ENCODE data around the gene ZNF888. TPM values are rescaled to one million over a fixed set of nuclear protein-coding genes. Genes with fewer than 3 reads are reported as not detected.

The ZNF888 gene
- total RNA-seq, 1 experiment from 2014 or later: 5.2 TPM

DNA sequence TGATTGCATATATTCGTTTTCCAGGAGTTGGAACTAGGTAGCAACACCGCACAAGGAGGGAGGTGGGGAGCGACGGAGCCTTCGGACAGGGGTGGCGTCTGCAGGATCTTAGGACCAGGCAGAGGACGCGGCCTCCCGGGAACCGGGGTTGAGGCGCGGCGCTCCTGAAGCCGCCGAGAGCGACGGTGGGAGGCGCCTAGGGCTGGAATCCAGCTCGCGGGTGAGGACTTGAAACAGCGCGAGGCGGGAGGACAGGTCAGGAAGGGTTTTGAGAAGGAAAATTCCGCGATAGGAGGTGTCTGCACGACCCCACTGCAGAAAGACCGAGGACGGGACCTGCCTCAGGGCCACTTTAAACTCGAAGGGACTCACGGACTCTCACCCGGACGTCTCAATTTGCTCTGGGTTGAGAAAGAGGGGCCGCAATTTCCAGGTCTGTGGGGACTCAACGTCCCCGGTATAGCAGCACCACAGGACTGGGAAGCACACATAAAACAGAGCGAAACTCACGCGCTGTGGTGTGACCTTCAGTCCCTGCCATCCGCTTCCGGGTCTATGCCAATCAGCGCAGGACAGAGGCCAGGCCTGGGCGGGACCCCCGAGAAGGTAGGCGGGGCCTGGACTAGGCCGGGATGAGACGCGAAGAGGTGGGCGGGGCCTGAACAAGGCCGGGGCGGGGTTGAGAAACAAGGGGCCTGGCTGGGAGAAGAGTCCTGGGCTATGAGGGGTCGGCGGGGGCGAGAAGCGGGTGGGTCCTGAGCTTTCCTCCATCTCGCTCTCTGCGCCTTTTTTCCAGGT lies 25.9 kb downstream of the ZNF888 start, which contains the start of gene ZNF320:
TSS of gene ZNF320 (minus strand) at position 498 of the 798 bp plus-strand sequence. CDS start 7,380 bp downstream, outside the sequence.
- peaks cover 35% of the 10 kb centered on the region for H3K79me2 ChIP-seq (ENCODE audit: low read length)
- peaks cover 5% of the 10 kb centered on the region; the same call in 1 of the 2 replicates for H3K36me3 ChIP-seq (ENCODE audit: low read depth, low read length)
- ChIA-PET POLR2A (ENCODE audit: unreplicated experiment) (interaction anchor here (0.5 kb wide), 1 partner anchor 49 kb away, joined by 3 read pairs; no protein-coding TSS in a partner anchor), CTCF (no interaction called here)
- no peaks in the 10 kb centered on the region for H3K9me3 ChIP-seq (ENCODE audit: low read length)
- DNase-seq (peak; percentile 95), ATAC-seq (peak; percentile 100)
- H3K4me3 ChIP-seq (ENCODE audit: low read length): peak within 1 kb of the TSS; percentile 87
- peak within 1 kb of the TSS; percentile 82 for H2AFZ ChIP-seq (ENCODE audit: low read length)
- peak within 1 kb of the TSS; percentile 94 for H3K4me2 ChIP-seq (ENCODE audit: low read length)
- no peaks in the 10 kb centered on the region for H3K9me2 ChIP-seq (replicated peaks; ENCODE audit: low read length)
- H3F3A ChIP-seq (ENCODE audit: low read length, unreplicated experiment): no peaks in the 10 kb centered on the region
- peak within 1 kb of the TSS; percentile 85 for H3K9ac ChIP-seq (ENCODE audit: low read length)
- TF ChIP-seq CTCF (conservative IDR thresholded peaks at IDR 0.05; ENCODE audit: low read depth, low read length): no peak
- no peak for TF ChIP-seq EZH2phosphoT487 (IDR thresholded peaks at IDR 0.05; ENCODE audit: borderline replicate concordance, low read length)
- no peak for TF ChIP-seq EZH2 (IDR thresholded peaks at IDR 0.05; ENCODE audit: low read length, unreplicated experiment)
- intact Hi-C loops (cut with micrococcal nuclease): loop anchor here (2.0 kb wide), 2 partner anchors 25 to 47 kb away; partner anchors contain the start of gene ZNF888
- no peaks in the 10 kb centered on the region for H4K20me1 ChIP-seq (ENCODE audit: low read length)
- no peaks in the 10 kb centered on the region for H3K27me3 ChIP-seq (ENCODE audit: low read length)
- no peaks in the 10 kb centered on the region for H3K4me1 ChIP-seq (ENCODE audit: insufficient read depth, low read length)
- H3K27ac ChIP-seq (ENCODE audit: low read length): peak within 1 kb of the TSS; percentile 78
- TSS peak; percentile 82 for BruUV-seq (replicated peaks)

- POLR2A ChIA-PET (ENCODE audit: unreplicated experiment): interaction anchor here (0.5 kb wide), 1 partner anchor 50 kb away, joined by 3 read pairs; no protein-coding TSS in a partner anchor
- DNase-seq: peak; percentile 50
- ATAC-seq: peak; percentile 58
- intact Hi-C loops (cut with micrococcal nuclease): loop anchor here (2.0 kb wide), 2 partner anchors 26 to 48 kb away; partner anchors contain the start of gene ZNF888
- TF ChIP-seq EZH2 (IDR thresholded peaks at IDR 0.05; ENCODE audit: low read length, unreplicated experiment) (no peak), EZH2phosphoT487 (IDR thresholded peaks at IDR 0.05; ENCODE audit: borderline replicate concordance, low read length) (no peak), CTCF (conservative IDR thresholded peaks at IDR 0.05; ENCODE audit: low read depth, low read length) (no peak)
- Histone ChIP-seq H4K20me1 (ENCODE audit: low read length) (no peaks in the 10 kb centered on the region), H3F3A (ENCODE audit: low read length, unreplicated experiment) (no peaks in the 10 kb centered on the region), H3K79me2 (ENCODE audit: low read length) (peaks cover 35% of the 10 kb centered on the region), H3K4me3 (ENCODE audit: low read length) (peak overlapping the region; percentile 87), H3K9me2 (replicated peaks; ENCODE audit: low read length) (no peaks in the 10 kb centered on the region), H3K27me3 (ENCODE audit: low read length) (no peaks in the 10 kb centered on the region), H3K4me2 (ENCODE audit: low read length) (peak overlapping the region; percentile 94), H3K9ac (ENCODE audit: low read length) (peak overlapping the region; percentile 85), H3K36me3 (ENCODE audit: low read depth, low read length) (peaks cover 5% of the 10 kb centered on the region; the same call in 1 of the 2 replicates), H2AFZ (ENCODE audit: low read length) (peak overlapping the region; percentile 82), H3K9me3 (ENCODE audit: low read length) (no peaks in the 10 kb centered on the region), H3K27ac (ENCODE audit: low read length) (peak overlapping the region; percentile 78), H3K4me1 (ENCODE audit: insufficient read depth, low read length) (no peaks in the 10 kb centered on the region)
- CTCF ChIA-PET: no interaction called here
- no TSS peak for BruUV-seq (replicated peaks)
These were observed 26.6 kb downstream of the ZNF888 start for GRCh38 chr19:52896431-52897137.

Measured in PC-3 (cell line).